NCI-H510A (cell line): ENCODE data around the gene MCC.

Source experiments
- DNase-seq: peaks from one replicate; lab custom pipeline; 2025; lab: John Stamatoyannopoulos, UW

MCC gene

GRCh38 chr5:113142186-113142585 lies 346.1 kb downstream of the MCC start:
- DNase-seq, result no peak

GRCh38 chr5:113140837-113141671 lies 347.2 kb downstream of the MCC start:
- no peak for DNase-seq

DNA sequence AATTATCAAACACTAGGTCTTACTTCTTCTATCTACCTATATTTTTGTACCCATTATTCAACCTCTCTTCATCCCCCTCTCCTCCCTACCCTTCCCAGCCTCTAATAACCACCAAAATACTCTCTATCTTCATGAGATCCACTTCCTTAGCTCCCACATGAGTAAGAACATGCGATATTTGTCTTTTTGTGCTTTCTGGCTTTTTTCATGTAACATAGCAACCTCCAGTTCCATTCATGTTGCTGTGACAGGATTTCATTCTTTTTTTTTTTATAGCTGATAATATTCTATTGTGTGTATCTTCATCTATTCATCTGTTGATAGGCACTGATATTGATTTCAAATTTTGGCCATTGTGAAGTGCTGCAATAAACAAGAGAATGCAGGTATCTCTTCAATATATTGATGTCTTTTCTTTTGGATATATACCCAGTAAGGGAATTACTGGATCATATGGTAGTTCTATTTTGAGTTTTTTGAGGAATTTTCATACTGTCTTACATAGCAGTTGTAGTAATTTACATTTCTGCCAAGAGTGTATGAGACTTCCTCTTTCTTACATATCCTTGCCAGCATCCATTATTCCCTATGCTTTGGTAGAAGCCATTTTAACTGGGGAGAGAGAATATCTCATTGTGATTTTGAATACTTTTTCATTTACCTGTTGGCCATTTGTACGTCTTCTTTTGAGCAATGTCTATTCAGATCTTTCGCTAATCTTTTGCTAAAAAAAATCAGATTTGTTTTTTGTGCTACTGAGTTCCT lies 354.9 kb downstream of the MCC start:
- DNase-seq, result no peak

GRCh38 chr5:113132564-113132963 lies 355.7 kb downstream of the MCC start:
- no peak for DNase-seq

DNA sequence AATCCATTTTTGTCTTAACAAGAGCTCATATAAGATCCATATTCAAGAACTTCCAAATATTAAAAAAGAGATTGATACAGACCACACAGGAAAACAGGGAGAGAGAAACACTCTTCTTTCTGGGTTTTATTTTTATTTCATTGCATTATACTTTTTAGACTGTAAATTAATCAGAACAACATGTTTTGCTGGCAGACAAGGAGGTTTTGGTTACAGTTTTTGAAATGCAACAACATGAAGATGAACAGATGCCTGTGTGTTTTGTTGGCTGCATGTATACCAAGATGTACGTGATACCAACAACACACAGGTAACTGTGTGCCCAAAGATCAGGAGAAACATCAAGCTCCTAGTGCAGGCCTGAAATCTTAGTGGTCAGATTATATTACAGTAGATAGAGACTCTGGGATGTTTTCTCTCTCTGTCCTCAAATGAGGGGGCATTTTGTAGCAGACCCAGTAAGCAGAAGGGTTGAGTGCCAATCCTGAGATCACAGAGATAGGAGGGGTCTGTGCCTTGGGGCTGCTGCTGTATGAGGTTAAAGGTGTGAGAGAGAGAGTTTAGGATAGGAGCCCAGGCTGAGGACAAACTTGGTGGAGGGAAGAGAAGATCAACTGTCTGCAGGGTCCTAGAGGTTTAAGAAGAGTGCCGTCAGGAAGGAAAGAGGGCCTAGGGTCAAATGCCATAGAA lies 359.5 kb downstream of the MCC start:
- DNase-seq, result no peak

- DNase-seq, result no peak
Measured at GRCh38 chr5:113128082-113128481, 360.2 kb downstream of the MCC start.

DNA sequence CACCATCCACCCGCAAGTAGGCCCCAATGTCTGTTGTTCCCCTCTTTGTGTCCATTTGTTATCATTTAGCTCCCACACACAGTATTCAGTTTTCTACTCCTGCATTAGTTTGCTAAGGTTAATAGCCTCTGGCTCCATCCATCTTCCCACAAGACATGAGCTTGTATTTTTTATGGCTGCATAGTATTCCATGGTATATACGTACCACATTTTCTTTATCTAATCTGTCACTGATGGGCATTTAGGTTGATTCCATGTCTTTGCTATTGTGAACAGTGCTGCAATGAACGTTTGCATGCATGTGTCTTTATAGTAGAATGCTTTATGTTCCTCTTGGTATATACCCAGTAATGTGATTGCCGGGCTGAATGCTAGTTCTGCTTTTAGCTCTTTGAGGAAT lies 361.2 kb downstream of the MCC start:
- no peak for DNase-seq

- DNase-seq, result no peak
Measured at GRCh38 chr5:113125371-113125770, 362.9 kb downstream of the MCC start.

GRCh38 chr5:113124914-113125313 lies 363.3 kb downstream of the MCC start:
- DNase-seq, result no peak

GRCh38 chr5:113124265-113124664 lies 364.0 kb downstream of the MCC start:
- DNase-seq, result no peak

GRCh38 chr5:113123618-113124017 lies 364.6 kb downstream of the MCC start:
- DNase-seq, result no peak

GRCh38 chr5:113122053-113122452 lies 366.2 kb downstream of the MCC start:
- no peak for DNase-seq

DNA sequence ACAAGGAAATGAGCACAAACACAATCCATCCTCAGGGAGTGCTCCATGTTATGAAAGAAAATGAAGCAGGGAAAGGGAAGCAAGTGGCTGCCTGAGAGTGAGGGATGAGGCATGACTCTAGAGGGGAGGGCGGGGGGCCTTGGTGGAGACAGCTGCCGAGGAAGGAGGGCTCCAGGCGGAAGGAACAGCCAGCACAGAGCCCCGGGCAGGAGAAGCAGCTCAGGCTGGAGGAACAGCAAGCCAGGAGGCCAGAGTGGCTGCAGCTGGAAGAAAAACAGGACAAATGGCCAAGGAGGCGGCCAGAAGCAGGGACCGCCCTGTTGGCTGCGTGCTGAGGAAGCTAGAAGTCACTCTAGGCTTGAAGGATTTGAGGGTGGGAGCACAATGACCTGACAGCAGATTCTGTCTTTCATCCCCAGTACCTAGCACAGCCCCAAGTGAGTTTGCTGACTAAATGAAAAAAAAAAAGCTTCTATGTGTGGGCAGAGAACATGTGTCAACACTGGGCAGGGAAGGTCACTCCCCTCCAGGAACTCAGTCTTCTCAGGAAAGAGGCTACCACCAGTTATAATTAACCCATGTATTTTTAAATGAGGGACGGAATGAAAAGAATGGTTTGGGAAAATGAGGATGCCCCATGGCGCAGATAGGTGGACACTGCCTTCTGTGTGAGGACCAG lies 368.9 kb downstream of the MCC start:
- no peak for DNase-seq

DNA sequence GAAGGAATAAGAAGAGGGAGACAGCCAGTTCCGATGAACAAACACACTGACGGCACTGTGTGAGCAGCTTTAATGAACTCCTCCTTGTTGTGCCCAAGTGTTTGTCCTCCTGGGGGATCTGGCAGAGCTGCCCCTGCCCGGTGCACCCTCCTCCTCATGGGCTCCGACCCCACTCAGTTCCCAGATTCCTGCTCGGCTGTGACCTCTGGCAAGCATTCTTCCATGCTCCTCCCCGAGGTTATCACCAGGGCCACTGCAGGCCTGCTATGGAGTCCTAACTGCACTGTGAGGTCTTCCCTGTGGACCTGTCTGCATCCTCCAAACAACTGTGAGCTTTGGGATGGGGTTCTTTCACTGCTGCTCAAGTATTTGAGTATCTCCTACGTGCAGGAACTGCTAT lies 369.5 kb downstream of the MCC start:
- DNase-seq, result no peak

DNA sequence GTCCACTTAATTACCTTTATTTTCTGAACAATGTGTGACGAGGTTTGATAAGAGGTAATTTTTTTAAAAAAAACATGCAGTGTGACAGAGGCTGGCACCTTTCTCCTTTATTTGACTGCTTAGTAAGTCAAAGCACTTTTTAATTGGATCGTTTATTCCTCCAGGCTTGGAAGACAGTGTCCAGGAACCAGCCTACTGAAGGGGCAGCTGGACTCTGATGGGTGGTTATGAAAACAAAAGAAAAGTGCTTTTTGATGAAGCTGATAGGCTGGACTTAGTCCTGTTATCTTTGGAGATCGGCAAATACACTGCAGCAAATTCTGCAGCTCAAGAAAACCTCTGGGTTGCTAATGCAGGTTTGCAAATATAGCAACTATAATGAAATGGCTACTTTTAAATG lies 370.0 kb downstream of the MCC start:
- no peak for DNase-seq

- no peak for DNase-seq
Measured at GRCh38 chr5:113117543-113118115, 370.6 kb downstream of the MCC start.

GRCh38 chr5:113115956-113116355 lies 372.3 kb downstream of the MCC start:
- no peak for DNase-seq

- no peak for DNase-seq
Measured at GRCh38 chr5:113115061-113115460, 373.2 kb downstream of the MCC start.

GRCh38 chr5:113114559-113114958 lies 373.7 kb downstream of the MCC start:
- no peak for DNase-seq

- DNase-seq, result no peak
Measured at GRCh38 chr5:113112435-113112834, 375.8 kb downstream of the MCC start.

GRCh38 chr5:113110117-113110516 lies 378.1 kb downstream of the MCC start:
- no peak for DNase-seq

GRCh38 chr5:113109344-113109743 lies 378.9 kb downstream of the MCC start:
- no peak for DNase-seq
